ENCODE data around the gene F8.
A peak's percentile ranks its signal among the peaks of the same experiment; 100 is the strongest.

Gene F8

GRCh38 chrX:155022585-155022984 lies at the start of gene F8:
F8 (minus strand) TSS chrX:155022723; CDS start chrX:155022552, 171 bp downstream.
- DNase-seq = no peak

- no peak for DNase-seq
Observed at GRCh38 chrX:155071694-155072280, 49.3 kb upstream of the F8 start.

GRCh38 chrX:155070975-155071693 lies 48.6 kb upstream of the F8 start, which contains the start of the genes BRCC3, CMC4 and MTCP1:
BRCC3 (plus strand) TSS chrX:155071508; CDS start chrX:155071528, 20 bp downstream.
CMC4 (minus strand) TSS chrX:155071136; CDS start chrX:155064023, 7,113 bp downstream.
MTCP1 (minus strand) TSS chrX:155071136; CDS start chrX:155066010, 5,126 bp downstream.
- DNase-seq = peak; percentile 92

GRCh38 chrX:155070663-155070974 lies 48.1 kb upstream of the F8 start:
- DNase-seq = no peak

GRCh38 chrX:155070038-155070437 lies 47.5 kb upstream of the F8 start:
- peak; percentile 47 for DNase-seq

GRCh38 chrX:155069414-155069813 lies 46.9 kb upstream of the F8 start:
- DNase-seq = no peak

GRCh38 chrX:155068165-155068564 lies 45.6 kb upstream of the F8 start:
- DNase-seq = no peak

- no peak for DNase-seq
Observed at GRCh38 chrX:155065035-155065734, 42.7 kb upstream of the F8 start.

GRCh38 chrX:155061760-155062159 lies 39.2 kb upstream of the F8 start:
- no peak for DNase-seq

GRCh38 chrX:155056877-155057792 lies 34.6 kb upstream of the F8 start:
- DNase-seq = peak; percentile 29

- no peak for DNase-seq
Observed at GRCh38 chrX:155056471-155056870, 33.9 kb upstream of the F8 start.

GRCh38 chrX:155055494-155055893 lies 33.0 kb upstream of the F8 start:
- no peak for DNase-seq

GRCh38 chrX:155054255-155054654 lies 31.7 kb upstream of the F8 start:
- DNase-seq = no peak

- DNase-seq = no peak
Observed at GRCh38 chrX:155053656-155054055, 31.1 kb upstream of the F8 start.

- DNase-seq = no peak
Observed at GRCh38 chrX:155052738-155053498, 30.4 kb upstream of the F8 start.

- DNase-seq = peak; percentile 50
Observed at GRCh38 chrX:155048977-155049619, 26.6 kb upstream of the F8 start.

GRCh38 chrX:155046811-155047528 lies 24.4 kb upstream of the F8 start:
- DNase-seq = no peak

- peak; percentile 15 for DNase-seq
Observed at GRCh38 chrX:155046129-155046810, 23.7 kb upstream of the F8 start.

- no peak for DNase-seq
Observed at GRCh38 chrX:155035688-155036087, 13.2 kb upstream of the F8 start.

- DNase-seq = no peak
Observed at GRCh38 chrX:155031657-155032056, 9.1 kb upstream of the F8 start.

Data from NCI-H526 treated with DMSO at 0.1 percent for 48 hours (cell line).